ENCODE measurements around the gene PSMD3. TPM values are rescaled to one million over a fixed set of nuclear protein-coding genes. Genes with fewer than 3 reads are reported as not detected.

PSMD3 gene
- polyA plus RNA-seq, 3 donors = 109 to 129 (median 110) TPM

DNA sequence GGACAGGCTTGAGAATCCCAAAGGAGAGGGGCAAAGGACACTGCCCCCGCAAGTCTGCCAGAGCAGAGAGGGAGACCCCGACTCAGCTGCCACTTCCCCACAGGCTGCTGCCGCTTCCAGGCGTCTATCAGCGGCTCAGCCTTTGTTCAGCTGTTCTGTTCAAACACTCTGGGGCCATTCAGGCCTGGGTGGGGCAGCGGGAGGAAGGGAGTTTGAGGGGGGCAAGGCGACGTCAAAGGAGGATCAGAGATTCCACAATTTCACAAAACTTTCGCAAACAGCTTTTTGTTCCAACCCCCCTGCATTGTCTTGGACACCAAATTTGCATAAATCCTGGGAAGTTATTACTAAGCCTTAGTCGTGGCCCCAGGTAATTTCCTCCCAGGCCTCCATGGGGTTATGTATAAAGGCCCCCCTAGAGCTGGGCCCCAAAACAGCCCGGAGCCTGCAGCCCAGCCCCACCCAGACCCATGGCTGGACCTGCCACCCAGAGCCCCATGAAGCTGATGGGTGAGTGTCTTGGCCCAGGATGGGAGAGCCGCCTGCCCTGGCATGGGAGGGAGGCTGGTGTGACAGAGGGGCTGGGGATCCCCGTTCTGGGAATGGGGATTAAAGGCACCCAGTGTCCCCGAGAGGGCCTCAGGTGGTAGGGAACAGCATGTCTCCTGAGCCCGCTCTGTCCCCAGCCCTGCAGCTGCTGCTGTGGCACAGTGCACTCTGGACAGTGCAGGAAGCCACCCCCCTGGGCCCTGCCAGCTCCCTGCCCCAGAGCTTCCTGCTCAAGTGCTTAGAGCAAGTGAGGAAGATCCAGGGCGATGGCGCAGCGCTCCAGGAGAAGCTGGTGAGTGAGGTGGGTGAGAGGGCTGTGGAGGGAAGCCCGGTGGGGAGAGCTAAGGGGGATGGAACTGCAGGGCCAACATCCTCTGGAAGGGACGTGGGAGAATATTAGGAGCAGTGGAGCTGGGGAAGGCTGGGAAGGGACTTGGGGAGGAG, 34.7 kb downstream of the PSMD3 start, which contains the start of gene CSF3:
Gene CSF3 (plus strand): TSS at position 436 of the 993 bp plus-strand sequence. CDS start 35 bp downstream, at position 471.
- no peak for DNase-seq (ENCODE audit: extremely low read depth in 1 of 11, low read depth in 9 of 11, low spot score in 4 of 11)

GRCh38 chr17:40015998-40016985, 35.7 kb downstream of the PSMD3 start:
- no peak for DNase-seq (ENCODE audit: extremely low read depth in 1 of 11, low read depth in 9 of 11, low spot score in 4 of 11)

GRCh38 chr17:40017422-40018080, 36.9 kb downstream of the PSMD3 start:
- DNase-seq (ENCODE audit: extremely low read depth in 1 of 11, low read depth in 9 of 11, low spot score in 4 of 11) = no peak

DNA sequence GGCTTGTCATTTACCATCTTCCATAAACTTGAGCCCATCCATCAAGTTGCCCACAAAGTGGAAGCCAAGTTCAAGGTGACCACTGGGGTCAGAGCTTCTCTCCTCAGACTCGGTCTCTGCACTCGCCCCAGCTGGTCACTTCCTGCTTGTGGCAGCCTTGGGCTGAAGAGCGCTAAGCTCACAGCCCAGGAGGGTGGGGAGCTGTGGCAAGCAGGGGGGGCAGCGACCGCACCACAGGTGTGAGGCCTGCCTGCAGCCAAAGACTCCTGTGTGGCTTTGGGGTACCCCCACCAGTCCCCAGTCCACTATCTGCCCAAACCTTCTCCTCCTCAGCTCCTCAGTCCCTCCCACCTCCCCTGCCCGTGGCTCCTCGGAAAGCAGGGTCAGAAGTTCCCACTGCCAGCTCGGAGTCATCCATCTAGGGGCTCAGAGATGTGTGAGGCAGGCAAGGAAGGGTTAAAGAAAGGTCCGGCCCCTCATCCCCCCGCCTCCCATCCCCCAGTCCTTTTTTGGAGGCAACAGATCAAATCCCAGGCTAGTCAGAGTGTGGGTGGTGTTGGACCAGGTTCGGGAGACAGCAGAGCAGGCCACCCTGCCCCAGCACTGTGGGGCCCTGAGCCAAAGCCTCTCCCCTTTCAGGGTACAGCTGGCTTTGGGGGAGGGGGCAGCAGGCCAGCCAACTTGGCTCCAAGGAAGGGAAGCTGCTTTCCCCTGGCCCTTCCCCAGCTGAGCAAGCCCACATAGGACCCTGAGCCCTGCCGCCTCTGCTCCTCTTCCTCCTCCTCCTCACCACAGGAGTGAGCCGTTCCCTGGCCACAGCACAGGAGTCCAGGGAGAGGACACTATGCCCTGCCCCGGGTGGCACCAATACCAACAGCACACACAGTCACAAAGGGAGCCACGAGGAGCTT, 37.9 kb downstream of the PSMD3 start:
- DNase-seq (ENCODE audit: extremely low read depth in 1 of 11, low read depth in 9 of 11, low spot score in 4 of 11) = no peak

GRCh38 chr17:40019140-40019991, 38.8 kb downstream of the PSMD3 start:
- DNase-seq (ENCODE audit: extremely low read depth in 1 of 11, low read depth in 9 of 11, low spot score in 4 of 11) = no peak

GRCh38 chr17:40020146-40020545, 39.5 kb downstream of the PSMD3 start:
- no peak for DNase-seq (ENCODE audit: extremely low read depth in 1 of 11, low read depth in 9 of 11, low spot score in 4 of 11)

GRCh38 chr17:40021451-40021971, 40.9 kb downstream of the PSMD3 start:
- no peak for DNase-seq (ENCODE audit: extremely low read depth in 1 of 11, low read depth in 9 of 11, low spot score in 4 of 11)

- DNase-seq (ENCODE audit: extremely low read depth in 1 of 11, low read depth in 9 of 11, low spot score in 4 of 11) = no peak
Observed at GRCh38 chr17:40022497-40022896, 41.9 kb downstream of the PSMD3 start.

GRCh38 chr17:40022961-40023541, 42.4 kb downstream of the PSMD3 start:
- no peak for DNase-seq (ENCODE audit: extremely low read depth in 1 of 11, low read depth in 9 of 11, low spot score in 4 of 11)

DNA sequence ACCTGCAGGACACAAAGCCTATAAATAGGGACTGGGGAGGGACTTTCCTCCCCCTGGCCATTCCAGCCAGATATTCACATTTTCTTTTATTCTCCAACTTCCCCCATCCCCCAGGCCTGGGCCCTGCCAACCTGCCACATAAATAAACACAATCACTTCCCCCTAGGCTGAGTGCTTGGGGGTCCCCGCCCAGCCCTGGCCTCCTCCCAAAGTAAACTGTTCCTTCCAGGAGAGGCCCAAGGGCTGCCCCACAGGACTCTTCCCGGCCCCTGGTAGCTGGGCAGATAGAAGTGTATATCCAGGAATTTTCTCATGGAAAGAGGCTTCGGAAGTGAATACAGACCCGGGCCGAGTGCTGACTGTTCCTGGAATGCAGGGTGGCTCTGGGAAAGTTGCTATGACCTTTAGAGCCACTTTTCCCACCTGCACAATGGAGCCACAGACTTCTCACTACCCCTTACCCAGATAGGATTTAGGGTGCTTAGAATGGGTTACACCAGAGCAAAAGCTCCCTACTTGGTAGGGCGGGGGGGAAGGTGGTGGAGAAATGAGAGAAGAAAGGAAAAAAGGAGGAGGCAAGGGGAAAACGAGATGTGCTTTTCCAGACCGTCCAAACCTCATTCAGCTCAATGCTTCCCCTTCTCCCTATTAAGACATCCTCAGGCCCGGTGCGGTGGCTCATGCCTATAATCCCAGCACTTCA, 43.1 kb downstream of the PSMD3 start:
- DNase-seq (ENCODE audit: extremely low read depth in 1 of 11, low read depth in 9 of 11, low spot score in 4 of 11) = no peak

GRCh38 chr17:40024901-40025300, 44.3 kb downstream of the PSMD3 start:
- no peak for DNase-seq (ENCODE audit: extremely low read depth in 1 of 11, low read depth in 9 of 11, low spot score in 4 of 11)

DNA sequence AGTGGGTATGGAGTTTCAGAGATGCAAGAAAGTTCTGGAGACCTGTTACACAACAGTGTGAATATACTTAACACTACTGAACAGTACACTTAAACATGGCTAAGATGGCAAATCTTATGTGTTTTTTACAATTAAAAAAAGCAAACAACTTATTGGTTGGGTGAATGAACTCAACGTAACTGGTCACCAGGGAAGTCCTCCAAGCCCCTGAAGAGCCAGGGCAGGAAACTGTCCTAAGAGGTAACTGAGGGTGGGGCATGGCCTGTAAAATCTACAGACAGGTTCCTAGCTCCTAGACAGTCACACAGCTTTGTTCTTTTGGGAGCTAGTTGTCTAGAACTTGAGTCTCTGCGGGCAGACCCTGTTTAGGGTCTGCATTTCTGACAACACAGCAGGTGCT, 45.0 kb downstream of the PSMD3 start:
- DNase-seq (ENCODE audit: extremely low read depth in 1 of 11, low read depth in 9 of 11, low spot score in 4 of 11) = no peak

DNA sequence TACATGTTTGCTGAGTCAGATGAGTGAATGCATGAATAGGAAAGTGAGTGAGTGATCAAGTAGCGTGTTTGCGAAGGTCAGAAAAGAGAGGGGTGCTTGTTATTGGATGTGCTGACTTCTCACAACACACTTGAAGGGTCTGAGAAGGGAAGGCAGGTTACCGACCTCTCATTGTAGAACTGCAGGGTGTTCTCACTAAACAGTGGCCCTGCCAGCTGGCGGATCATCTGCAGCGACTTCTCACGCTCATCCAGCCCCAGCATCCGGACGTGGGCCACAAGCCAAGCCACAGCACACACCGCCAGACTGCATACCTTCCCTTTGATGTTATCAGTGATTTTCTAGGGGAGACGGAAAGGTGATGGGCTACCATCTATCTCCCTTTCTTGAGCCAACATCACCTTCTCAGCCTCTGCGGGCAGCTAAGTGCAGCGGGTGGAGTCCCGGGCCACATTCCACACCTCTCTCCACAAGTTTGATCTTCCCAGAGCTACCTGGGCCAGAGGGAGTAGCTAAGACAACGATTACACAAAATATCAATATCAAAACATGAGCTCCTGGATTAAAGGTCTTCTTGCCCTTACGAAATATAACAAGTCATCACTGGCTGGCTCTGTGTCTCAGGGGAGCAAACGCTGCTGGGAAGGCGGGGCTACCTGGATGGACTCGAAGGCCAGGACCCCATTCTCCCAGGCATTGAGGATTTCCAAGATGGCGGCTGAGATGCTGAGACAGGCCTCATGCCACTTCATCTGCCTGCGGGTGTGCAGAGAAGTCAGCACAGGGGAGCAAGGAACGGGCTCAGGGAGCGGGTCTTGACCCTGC, 45.6 kb downstream of the PSMD3 start:
- no peak for DNase-seq (ENCODE audit: extremely low read depth in 1 of 11, low read depth in 9 of 11, low spot score in 4 of 11)

- DNase-seq (ENCODE audit: extremely low read depth in 1 of 11, low read depth in 9 of 11, low spot score in 4 of 11) = peak in 10 of 11 donors; percentile 44 to 80 (median 66)
Observed at GRCh38 chr17:40026816-40027613, 46.4 kb downstream of the PSMD3 start.
